Suppressor macrophage (primary cell): ENCODE measurements around the gene TYRP1.

ENCODE experiments used
- DNase-seq, 4 experiments: peaks; one replicate each; pipeline ENCODE4 v3.0.0-alpha.2; 2020 to 2022

Gene TYRP1

GRCh38 chr9:12739014-12739652 is 45.9 kb downstream of the TYRP1 start:
- no peak for DNase-seq

DNA sequence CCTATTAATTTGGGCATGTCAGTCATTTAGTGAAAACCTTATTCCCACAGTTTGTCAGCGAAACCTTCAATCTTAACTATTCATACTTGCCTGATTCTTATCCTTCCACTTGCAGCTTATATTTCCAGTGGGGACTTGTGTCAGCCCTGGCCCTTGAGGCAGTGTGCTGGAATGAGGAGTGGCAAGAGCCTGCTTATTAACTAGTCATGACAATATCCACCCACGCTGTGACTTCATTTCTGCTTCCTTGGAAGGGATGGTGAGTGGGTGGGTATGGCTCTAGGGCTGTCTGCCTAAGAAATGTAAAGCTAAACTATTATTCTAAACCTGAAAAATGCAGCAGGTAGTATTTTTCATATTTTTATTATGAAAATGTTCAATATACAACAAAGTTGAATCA is 47.7 kb downstream of the TYRP1 start:
- DNase-seq, result peak; percentile 4 to 36 (median 12)

GRCh38 chr9:12748016-12748415 is 54.8 kb downstream of the TYRP1 start:
- no peak for DNase-seq

- DNase-seq, result no peak
These were observed 55.8 kb downstream of the TYRP1 start for GRCh38 chr9:12748954-12749353.

DNA sequence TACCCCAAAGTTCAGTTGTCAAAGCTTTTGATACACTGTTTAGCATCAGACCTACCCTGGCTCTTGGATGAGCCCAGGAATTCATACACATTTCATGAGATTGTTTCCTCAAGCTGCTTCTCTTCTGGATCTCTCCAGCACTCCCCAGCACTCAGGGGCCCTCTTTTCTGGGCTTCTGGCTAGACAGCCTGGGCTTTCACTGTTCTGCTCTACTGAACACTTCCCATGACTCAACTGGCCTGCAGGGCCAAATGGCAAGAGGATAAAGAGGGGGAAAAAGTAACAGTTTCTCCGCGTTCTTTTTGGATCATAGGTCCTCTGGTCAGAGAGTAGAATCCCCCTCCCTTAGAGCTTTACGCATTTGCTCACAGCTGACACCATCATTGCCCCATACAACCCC is 60.7 kb downstream of the TYRP1 start:
- DNase-seq, result no peak

DNA sequence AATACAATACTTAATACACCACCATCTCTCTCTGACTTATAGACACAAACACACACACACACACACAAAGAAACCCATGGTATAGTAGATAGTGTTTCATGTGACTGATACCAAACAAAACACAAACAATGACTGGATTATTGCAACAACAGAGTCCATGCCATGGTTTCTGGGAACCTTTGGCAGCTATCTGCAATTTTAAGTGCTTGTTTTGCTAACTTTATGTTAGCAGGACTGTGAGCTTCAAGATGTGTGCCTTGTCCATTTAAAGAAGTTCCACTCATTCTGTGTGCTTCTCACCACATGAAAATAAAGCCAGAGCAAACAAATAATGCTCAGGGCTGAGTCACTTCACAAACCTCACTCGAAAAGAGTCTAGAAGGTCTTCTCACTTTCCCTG is 66.6 kb downstream of the TYRP1 start:
- no peak for DNase-seq
